HEK293 (cell line): Measurements from ENCODE around the gene PEX7.

Experiments
- AEBP2 ChIP-seq: fragments of 450-650 bp; formaldehyde crosslinking; IDR thresholded peaks from 2 replicates; pipeline ENCODE4 v1.5.1; 2016; ENCODE audit warnings: missing biosample characterization, missing genetic modification characterization, borderline replicate concordance
- HOXD13 ChIP-seq: sonication (generic); formaldehyde crosslinking; IDR thresholded peaks from 2 replicates; pipeline ENCODE4 v1.8.0; 2022; ENCODE audit warnings: missing genetic modification reagents, borderline replicate concordance
- ZBTB21 ChIP-seq: fragments of 450-650 bp; formaldehyde crosslinking; IDR thresholded peaks from 2 replicates; pipeline ENCODE4 v1.5.1; 2017; ENCODE audit warnings: missing biosample characterization, missing genetic modification characterization
- ZBTB6 ChIP-seq: fragments of 450-650 bp; formaldehyde crosslinking; IDR thresholded peaks from 2 replicates; pipeline ENCODE4 v1.5.1; 2017; ENCODE audit warnings: missing biosample characterization, missing genetic modification characterization
- ZBTB8A ChIP-seq: fragments of 450-650 bp; formaldehyde crosslinking; IDR thresholded peaks from 2 replicates; pipeline ENCODE4 v1.5.1; 2016; ENCODE audit warnings: missing biosample characterization, missing genetic modification characterization
- ZFP3 ChIP-seq: fragments of 450-650 bp; formaldehyde crosslinking; IDR thresholded peaks from 2 replicates; pipeline ENCODE4 v1.5.1; 2016; ENCODE audit warnings: low read depth, missing biosample characterization, missing genetic modification characterization
- ZFP37 ChIP-seq: fragments of 450-650 bp; formaldehyde crosslinking; IDR thresholded peaks from 2 replicates; pipeline ENCODE4 v1.5.1; 2016; ENCODE audit warnings: missing biosample characterization, missing genetic modification characterization
- ZNF223 ChIP-seq: fragments of 450-650 bp; formaldehyde crosslinking; IDR thresholded peaks from 2 replicates; pipeline ENCODE4 v1.5.1; 2016; ENCODE audit warnings: missing biosample characterization, missing genetic modification characterization
- ZNF280D ChIP-seq: fragments of 450-650 bp; formaldehyde crosslinking; IDR thresholded peaks from 2 replicates; pipeline ENCODE4 v1.5.1; 2016; ENCODE audit warnings: missing biosample characterization, missing genetic modification characterization
- ZNF292 ChIP-seq: fragments of 450-650 bp; formaldehyde crosslinking; IDR thresholded peaks from 2 replicates; pipeline ENCODE4 v1.5.1; 2016; ENCODE audit warnings: low read depth, missing biosample characterization, missing genetic modification characterization, borderline replicate concordance
- ZNF350 ChIP-seq: fragments of 450-650 bp; formaldehyde crosslinking; IDR thresholded peaks from 2 replicates; pipeline ENCODE4 v1.5.0; 2017; ENCODE audit warnings: missing biosample characterization, mild to moderate bottlenecking, missing genetic modification characterization
- ZNF354C ChIP-seq: fragments of 450-650 bp; formaldehyde crosslinking; IDR thresholded peaks from 2 replicates; pipeline ENCODE4 v1.5.1; 2016; ENCODE audit warnings: missing biosample characterization, missing genetic modification characterization, low read depth, borderline replicate concordance
- ZNF394 ChIP-seq: fragments of 450-650 bp; formaldehyde crosslinking; IDR thresholded peaks from 2 replicates; pipeline ENCODE4 v1.5.1; 2016; ENCODE audit warnings: missing biosample characterization, missing genetic modification characterization, mild to moderate bottlenecking, moderate library complexity, borderline replicate concordance
- ZNF501 ChIP-seq: fragments of 450-650 bp; formaldehyde crosslinking; IDR thresholded peaks from 2 replicates; pipeline ENCODE4 v1.5.1; 2016; ENCODE audit warnings: missing biosample characterization, missing genetic modification characterization
- ZNF514 ChIP-seq: fragments of 450-650 bp; formaldehyde crosslinking; IDR thresholded peaks from 2 replicates; pipeline ENCODE4 v1.5.1; 2016; ENCODE audit warnings: missing biosample characterization, missing genetic modification characterization
- ZNF529 ChIP-seq: fragments of 450-650 bp; formaldehyde crosslinking; IDR thresholded peaks from 2 replicates; pipeline ENCODE4 v1.5.1; 2017; ENCODE audit warnings: missing genetic modification characterization, missing biosample characterization; ENCODE audit not compliant: insufficient replicate concordance
- ZNF544 ChIP-seq: fragments of 450-650 bp; formaldehyde crosslinking; IDR thresholded peaks from 2 replicates; pipeline ENCODE4 v1.5.0; 2017; ENCODE audit warnings: missing biosample characterization, missing genetic modification characterization
- ZNF571 ChIP-seq: fragments of 450-650 bp; formaldehyde crosslinking; IDR thresholded peaks from 2 replicates; pipeline ENCODE4 v1.5.0; 2017; ENCODE audit warnings: missing biosample characterization, missing genetic modification characterization
- ZNF600 ChIP-seq: fragments of 450-650 bp; formaldehyde crosslinking; IDR thresholded peaks from 2 replicates; pipeline ENCODE4 v1.5.1; 2016; ENCODE audit warnings: missing biosample characterization, missing genetic modification characterization
- ZNF623 ChIP-seq: fragments of 450-650 bp; formaldehyde crosslinking; IDR thresholded peaks from 2 replicates; pipeline ENCODE4 v1.5.1; 2016; ENCODE audit warnings: missing biosample characterization, missing genetic modification characterization
- ZNF677 ChIP-seq: fragments of 450-650 bp; IDR thresholded peaks from 2 replicates; pipeline ENCODE4 v1.5.0; 2018; ENCODE audit warnings: missing biosample characterization, mild to moderate bottlenecking, missing genetic modification characterization, moderate library complexity
- ZNF707 ChIP-seq: fragments of 450-650 bp; formaldehyde crosslinking; IDR thresholded peaks from 2 replicates; pipeline ENCODE4 v1.5.1; 2016; ENCODE audit warnings: missing biosample characterization, missing genetic modification characterization
- ZSCAN18 ChIP-seq: fragments of 450-650 bp; formaldehyde crosslinking; IDR thresholded peaks from 2 replicates; pipeline ENCODE4 v1.5.1; 2016; ENCODE audit warnings: missing biosample characterization, missing genetic modification characterization
- TF ChIP-seq, protein P1 (sequence below): fragments of 450-650 bp; formaldehyde crosslinking; IDR thresholded peaks from 2 replicates; pipeline ENCODE4; 2016; ENCODE audit warnings: missing biosample characterization, missing genetic modification characterization
- TF ChIP-seq, protein P2 (sequence below): fragments of 450-650 bp; formaldehyde crosslinking; IDR thresholded peaks from 2 replicates; pipeline ENCODE4 v1.5.1; 2016; ENCODE audit warnings: missing biosample characterization, missing genetic modification characterization
- TF ChIP-seq, protein P3 (sequence below): fragments of 450-650 bp; formaldehyde crosslinking; IDR thresholded peaks from 2 replicates; pipeline ENCODE4 v1.5.1; 2016; ENCODE audit warnings: missing biosample characterization, missing genetic modification characterization, low read depth

The PEX7 gene

GRCh38 chr6:136791296-136792094 is 30.9 kb upstream of the PEX7 start (continued):
- TF ChIP-seq ZNF677 (tag by site-specific recombination) = no peak
- TF ChIP-seq ZSCAN18 (tag by site-specific recombination) = no peak
- TF ChIP-seq ZNF350 (tag by site-specific recombination) = no peak
- TF ChIP-seq, protein P1, sequence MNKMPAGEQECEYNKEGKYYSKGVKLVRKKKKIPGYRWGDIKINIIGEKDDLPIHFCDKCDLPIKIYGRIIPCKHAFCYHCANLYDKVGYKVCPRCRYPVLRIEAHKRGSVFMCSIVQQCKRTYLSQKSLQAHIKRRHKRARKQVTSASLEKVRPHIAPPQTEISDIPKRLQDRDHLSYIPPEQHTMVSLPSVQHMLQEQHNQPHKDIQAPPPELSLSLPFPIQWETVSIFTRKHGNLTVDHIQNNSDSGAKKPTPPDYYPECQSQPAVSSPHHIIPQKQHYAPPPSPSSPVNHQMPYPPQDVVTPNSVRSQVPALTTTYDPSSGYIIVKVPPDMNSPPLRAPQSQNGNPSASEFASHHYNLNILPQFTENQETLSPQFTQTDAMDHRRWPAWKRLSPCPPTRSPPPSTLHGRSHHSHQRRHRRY (tag by site-specific recombination) = no peak
- no peak for TF ChIP-seq ZNF514 (tag by site-specific recombination)
- no peak for TF ChIP-seq ZNF571
- peak; percentile 59; the same call in 1 of the 2 replicates for TF ChIP-seq ZNF600
- TF ChIP-seq ZBTB8A (tag by site-specific recombination) = peak; percentile 63
- TF ChIP-seq ZNF394 = no peak
- TF ChIP-seq ZFP3 = no peak
- TF ChIP-seq ZBTB6 (tag by site-specific recombination) = peak; percentile 91
- no peak for TF ChIP-seq ZNF501
- TF ChIP-seq, protein P2, sequence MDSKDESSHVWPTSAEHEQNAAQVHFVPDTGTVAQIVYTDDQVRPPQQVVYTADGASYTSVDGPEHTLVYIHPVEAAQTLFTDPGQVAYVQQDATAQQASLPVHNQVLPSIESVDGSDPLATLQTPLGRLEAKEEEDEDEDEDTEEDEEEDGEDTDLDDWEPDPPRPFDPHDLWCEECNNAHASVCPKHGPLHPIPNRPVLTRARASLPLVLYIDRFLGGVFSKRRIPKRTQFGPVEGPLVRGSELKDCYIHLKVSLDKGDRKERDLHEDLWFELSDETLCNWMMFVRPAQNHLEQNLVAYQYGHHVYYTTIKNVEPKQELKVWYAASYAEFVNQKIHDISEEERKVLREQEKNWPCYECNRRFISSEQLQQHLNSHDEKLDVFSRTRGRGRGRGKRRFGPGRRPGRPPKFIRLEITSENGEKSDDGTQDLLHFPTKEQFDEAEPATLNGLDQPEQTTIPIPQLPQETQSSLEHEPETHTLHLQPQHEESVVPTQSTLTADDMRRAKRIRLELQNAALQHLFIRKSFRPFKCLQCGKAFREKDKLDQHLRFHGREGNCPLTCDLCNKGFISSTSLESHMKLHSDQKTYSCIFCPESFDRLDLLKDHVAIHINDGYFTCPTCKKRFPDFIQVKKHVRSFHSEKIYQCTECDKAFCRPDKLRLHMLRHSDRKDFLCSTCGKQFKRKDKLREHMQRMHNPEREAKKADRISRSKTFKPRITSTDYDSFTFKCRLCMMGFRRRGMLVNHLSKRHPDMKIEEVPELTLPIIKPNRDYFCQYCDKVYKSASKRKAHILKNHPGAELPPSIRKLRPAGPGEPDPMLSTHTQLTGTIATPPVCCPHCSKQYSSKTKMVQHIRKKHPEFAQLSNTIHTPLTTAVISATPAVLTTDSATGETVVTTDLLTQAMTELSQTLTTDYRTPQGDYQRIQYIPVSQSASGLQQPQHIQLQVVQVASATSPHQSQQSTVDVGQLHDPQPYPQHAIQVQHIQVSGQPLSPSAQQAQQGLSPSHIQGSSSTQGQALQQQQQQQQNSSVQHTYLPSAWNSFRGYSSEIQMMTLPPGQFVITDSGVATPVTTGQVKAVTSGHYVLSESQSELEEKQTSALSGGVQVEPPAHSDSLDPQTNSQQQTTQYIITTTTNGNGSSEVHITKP = peak; percentile 82
- TF ChIP-seq ZBTB21 (tag by site-specific recombination) = no peak
- TF ChIP-seq ZNF529 (tag by site-specific recombination) = no peak
- TF ChIP-seq ZNF544 (tag by site-specific recombination) = no peak
- TF ChIP-seq ZNF354C = no peak
- no peak for TF ChIP-seq ZNF707 (tag by site-specific recombination)
- TF ChIP-seq ZNF223 (tag by site-specific recombination) = no peak
- TF ChIP-seq, protein P3, sequence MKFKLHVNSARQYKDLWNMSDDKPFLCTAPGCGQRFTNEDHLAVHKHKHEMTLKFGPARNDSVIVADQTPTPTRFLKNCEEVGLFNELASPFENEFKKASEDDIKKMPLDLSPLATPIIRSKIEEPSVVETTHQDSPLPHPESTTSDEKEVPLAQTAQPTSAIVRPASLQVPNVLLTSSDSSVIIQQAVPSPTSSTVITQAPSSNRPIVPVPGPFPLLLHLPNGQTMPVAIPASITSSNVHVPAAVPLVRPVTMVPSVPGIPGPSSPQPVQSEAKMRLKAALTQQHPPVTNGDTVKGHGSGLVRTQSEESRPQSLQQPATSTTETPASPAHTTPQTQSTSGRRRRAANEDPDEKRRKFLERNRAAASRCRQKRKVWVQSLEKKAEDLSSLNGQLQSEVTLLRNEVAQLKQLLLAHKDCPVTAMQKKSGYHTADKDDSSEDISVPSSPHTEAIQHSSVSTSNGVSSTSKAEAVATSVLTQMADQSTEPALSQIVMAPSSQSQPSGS = no peak
- TF ChIP-seq AEBP2 = no peak
- TF ChIP-seq ZNF292 (tag by site-specific recombination) = no peak
- TF ChIP-seq ZNF623 (tag by site-specific recombination) = no peak
- no peak for TF ChIP-seq HOXD13 (CRISPR knock-in tag)
- no peak for TF ChIP-seq ZFP37 (tag by site-specific recombination)
- no peak for TF ChIP-seq ZNF280D (tag by site-specific recombination)
